Measurements from ENCODE around the gene GPR180.

The GPR180 gene

DNA sequence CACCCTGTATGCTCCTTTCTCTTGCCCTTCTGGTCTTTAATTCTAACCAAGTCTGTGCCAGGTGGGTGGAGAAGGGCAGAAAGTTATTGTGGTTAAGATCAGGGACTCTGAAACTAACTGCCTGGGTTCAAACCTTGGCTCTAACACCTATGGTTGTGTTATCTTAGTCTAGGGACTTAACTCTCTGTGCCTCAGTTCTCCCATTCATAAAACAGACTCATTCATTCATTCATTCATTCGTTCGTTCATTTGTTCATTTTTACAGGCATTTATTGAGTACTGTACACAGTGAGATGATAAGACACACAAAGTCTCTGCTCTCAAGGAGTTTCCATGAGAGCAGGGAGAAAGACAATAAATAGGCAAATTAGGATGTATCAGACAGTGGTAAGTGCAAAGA is 80.6 kb downstream of the GPR180 start:
- no peak for DNase-seq
- ChIA-PET CTCF (no interaction called here), POLR2A (no interaction called here)
- Histone ChIP-seq H3K9me3 (ENCODE audit: control extremely low read depth in 1 of 5, control insufficient read depth in 4 of 5, insufficient read depth in 2 of 5, low read depth in 1 of 5, low read length in 4 of 5) (no peaks in the 10 kb centered on the region), H3K4me1 (ENCODE audit: control extremely low read depth in 1 of 4, control insufficient read depth in 4 of 4, insufficient read depth in 4 of 4, low read length in 3 of 4) (no peaks in the 10 kb centered on the region), H3K27me3 (replicated peaks in 2 of 5; ENCODE audit: control insufficient read depth in 4 of 5, insufficient read depth in 5 of 5, low read length in 4 of 5) (peaks cover 0 to 17% (median 6%) of the 10 kb centered on the region in 5 experiments), H3K36me3 (ENCODE audit: control insufficient read depth in 4 of 4, insufficient read depth in 4 of 4, low read length in 3 of 4) (no peaks in the 10 kb centered on the region), H3K27ac (ENCODE audit: insufficient read depth in 1 of 2, low read depth in 1 of 2, low read length in 2 of 2, poor library complexity in 1 of 2, severe bottlenecking in 2 of 2) (no peak overlapping the region), H3K4me3 (ENCODE audit: control insufficient read depth in 1 of 7, extremely low read depth in 1 of 7, insufficient read depth in 4 of 7, low read depth in 2 of 7, low read length in 6 of 7) (no peak overlapping the region)
- 70% methylated on average over 2 of the region's 2 CpGs for WGBS (ENCODE audit: insufficient coverage)

DNA sequence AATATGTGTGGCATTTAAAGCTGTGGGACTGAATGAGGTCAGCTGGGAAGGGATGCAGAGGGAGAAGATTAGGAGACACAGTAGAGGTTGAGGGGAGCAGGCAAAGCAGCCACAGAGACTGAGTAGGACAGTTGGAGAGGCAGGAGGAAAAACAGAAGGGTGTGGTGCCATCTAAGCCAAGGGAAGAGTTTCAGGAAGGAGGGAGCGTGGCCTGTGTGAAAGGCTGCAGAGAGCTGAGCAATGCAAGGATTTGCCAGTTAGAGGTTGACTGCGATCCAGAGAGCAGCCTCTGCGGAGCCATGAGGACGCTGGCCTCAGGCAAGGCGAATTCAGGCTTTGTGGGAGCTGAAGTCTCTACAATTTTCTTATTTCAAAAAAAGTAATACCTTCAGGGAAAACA is 81.8 kb downstream of the GPR180 start:
- Histone ChIP-seq H3K9me3 (ENCODE audit: control extremely low read depth in 1 of 5, control insufficient read depth in 4 of 5, insufficient read depth in 2 of 5, low read depth in 1 of 5, low read length in 4 of 5) (no peaks in the 10 kb centered on the region), H3K36me3 (ENCODE audit: control insufficient read depth in 4 of 4, insufficient read depth in 4 of 4, low read length in 3 of 4) (no peaks in the 10 kb centered on the region), H3K27me3 (replicated peaks in 2 of 5; ENCODE audit: control insufficient read depth in 4 of 5, insufficient read depth in 5 of 5, low read length in 4 of 5) (peaks cover 0 to 11% (median 3%) of the 10 kb centered on the region in 5 experiments), H3K4me1 (ENCODE audit: control extremely low read depth in 1 of 4, control insufficient read depth in 4 of 4, insufficient read depth in 4 of 4, low read length in 3 of 4) (no peaks in the 10 kb centered on the region), H3K4me3 (ENCODE audit: control insufficient read depth in 1 of 7, extremely low read depth in 1 of 7, insufficient read depth in 4 of 7, low read depth in 2 of 7, low read length in 6 of 7) (no peak overlapping the region), H3K27ac (ENCODE audit: insufficient read depth in 1 of 2, low read depth in 1 of 2, low read length in 2 of 2, poor library complexity in 1 of 2, severe bottlenecking in 2 of 2) (no peak overlapping the region)
- ChIA-PET CTCF (interaction anchor here (1.1 kb wide), 1 partner anchor 24 kb away, joined by 3 read pairs; no protein-coding TSS in a partner anchor), POLR2A (no interaction called here)
- WGBS (ENCODE audit: insufficient coverage) = 100% methylated on average over 1 of the region's 5 CpGs
- DNase-seq = no peak

Data from common myeloid progenitor, CD34-positive (primary cell).